Left cardiac atrium (tissue), 4 donors: Measurements from ENCODE around the gene SAMM50. TPM values are rescaled to one million over a fixed set of nuclear protein-coding genes. Genes with fewer than 3 reads are reported as not detected.
A peak's percentile ranks its signal among the peaks of the same experiment; 100 is the strongest.

Experiments
- ATAC-seq, 2 donors: fragments of 200-7000 bp; cut with Tn5 transposase; one replicate each; pipeline ENCODE4 v1.9.1; 2020; ENCODE audit warnings: mild to moderate bottlenecking in 2 of 2, moderate library complexity in 2 of 2
- DNase-seq: peaks from one replicate; pipeline ENCODE4 v3.0.0-alpha.2; 2020
- intact Hi-C, 2 donors: fragments of 100-400 bp; cut with DNase I; formaldehyde crosslinking; loops; one replicate each; pipeline versions ENCODE4 v1.14.1 to v1.15.1; 2022 to 2023
- long read RNA-seq: library from polyadenylated mRNA; unstranded; transcript quantifications from one replicate; pipeline ENCODE4 v2.0.0, GENCODE V29; 2021
- total RNA-seq, 2 donors: library from RNA; stranded (reverse); fragmentation: NEBNext Ultra II Directional; extraction: Animal tissue kit (Norgen Biotek cat#: 25700); gene quantifications; one replicate each; pipeline ENCODE4 v1.2.1, GENCODE V29; 2021
- donor health status: DM: no; HTN: yes; CAD: no.
- donor health status: DM: no; HTN: yes; CAD: no; lungs with severe emphysema.
- donor health status: DM: yes; HTN: yes; CAD: no.
- donor health status: Dilated cardiomyopathy.

Gene SAMM50
- total RNA-seq = 10 to 100 TPM; 55.5 to 67.6 TPM
- long read RNA-seq, transcript SAMM50-201 (15 exons, 1,717 nt) = major isoform, 145 of 163 reads
- long read RNA-seq, partial matches to known transcripts = 16 of 163 reads
- long read RNA-seq, other reads (novel, unspliced or antisense) = 2 of 163 reads

- intact Hi-C loops = loop anchor here in 1 of 2 donors (10.0 kb wide), 1 partner anchor 140 kb away; the partner anchor contains the start of gene EFCAB6
- DNase-seq = peak; percentile 96
- ATAC-seq = peak; percentile 97 to 99
These were observed at the start of gene SAMM50 for GRCh38 chr22:43955040-43955882. Gene SAMM50 (plus strand): TSS chr22:43955442. CDS start chr22:43955578, 136 bp downstream.

GRCh38 chr22:43905681-43906080 lies 49.6 kb upstream of the SAMM50 start:
- intact Hi-C loops = no loop called here
- no peak for ATAC-seq
- DNase-seq = no peak

GRCh38 chr22:43909708-43910107 lies 45.5 kb upstream of the SAMM50 start:
- intact Hi-C loops = no loop called here
- ATAC-seq = no peak
- no peak for DNase-seq

- ATAC-seq = no peak
- DNase-seq = no peak
These were observed 45.0 kb upstream of the SAMM50 start for GRCh38 chr22:43910178-43910695.

GRCh38 chr22:43911351-43911750 lies 43.9 kb upstream of the SAMM50 start:
- intact Hi-C loops = no loop called here
- no peak for ATAC-seq

More at GRCh38 chr22:43910178-43910695, 45.0 kb upstream of the SAMM50 start:
- intact Hi-C loops = no loop called here

GRCh38 chr22:43917521-43917920 lies 37.7 kb upstream of the SAMM50 start:
- intact Hi-C loops = no loop called here
- ATAC-seq = no peak

More at GRCh38 chr22:43911351-43911750, 43.9 kb upstream of the SAMM50 start:
- no peak for DNase-seq

GRCh38 chr22:43919106-43919973 lies 35.9 kb upstream of the SAMM50 start:
- intact Hi-C loops = no loop called here
- no peak for DNase-seq

More at GRCh38 chr22:43917521-43917920, 37.7 kb upstream of the SAMM50 start:
- no peak for DNase-seq

GRCh38 chr22:43921370-43921769 lies 33.9 kb upstream of the SAMM50 start:
- DNase-seq (no peak), ATAC-seq (no peak)
- intact Hi-C loops = no loop called here

More at GRCh38 chr22:43919106-43919973, 35.9 kb upstream of the SAMM50 start:
- ATAC-seq = peak in 1 of 2 donors; percentile 36

- DNase-seq (no peak), ATAC-seq (no peak)
- intact Hi-C loops = no loop called here
These were observed 33.1 kb upstream of the SAMM50 start for GRCh38 chr22:43922123-43922522.

GRCh38 chr22:43923191-43923590 lies 32.1 kb upstream of the SAMM50 start:
- no peak for ATAC-seq
- intact Hi-C loops = no loop called here
- DNase-seq = no peak

- DNase-seq (peak; percentile 93), ATAC-seq (peak; percentile 89 to 97)
- intact Hi-C loops = no loop called here
These were observed 31.4 kb upstream of the SAMM50 start, which contains the start of gene PNPLA3 for GRCh38 chr22:43923631-43924464. Gene PNPLA3 (plus strand): TSS chr22:43923805. CDS start chr22:43923912, 107 bp downstream.

GRCh38 chr22:43924877-43925276 lies 30.4 kb upstream of the SAMM50 start:
- no peak for ATAC-seq

GRCh38 chr22:43925433-43926348 lies 29.6 kb upstream of the SAMM50 start:
- intact Hi-C loops = no loop called here
- ATAC-seq (peak in 1 of 2 donors; percentile 39), DNase-seq (no peak)

More at GRCh38 chr22:43924877-43925276, 30.4 kb upstream of the SAMM50 start:
- intact Hi-C loops = no loop called here
- DNase-seq = no peak

GRCh38 chr22:43926349-43926710 lies 28.9 kb upstream of the SAMM50 start:
- ATAC-seq = no peak
- DNase-seq = no peak
- intact Hi-C loops = no loop called here

GRCh38 chr22:43928468-43928867 lies 26.8 kb upstream of the SAMM50 start:
- intact Hi-C loops = no loop called here
- no peak for ATAC-seq

GRCh38 chr22:43928908-43929307 lies 26.3 kb upstream of the SAMM50 start:
- intact Hi-C loops = no loop called here
- ATAC-seq (no peak), DNase-seq (no peak)

More at GRCh38 chr22:43928468-43928867, 26.8 kb upstream of the SAMM50 start:
- no peak for DNase-seq

- ATAC-seq = no peak
- intact Hi-C loops = no loop called here
- no peak for DNase-seq
These were observed 23.5 kb upstream of the SAMM50 start for GRCh38 chr22:43931771-43932170.
